GM18858 (cell line): ENCODE measurements around the gene DTX3.
A peak's percentile ranks its signal among the peaks of the same experiment; 100 is the strongest.
"Not testable (repeated sequence)": the region's sequence is repeated elsewhere in the genome, so short reads cannot be mapped to it uniquely, and the experiment has no call there.

Experiments
- ATAC-seq: cut with Tn5 transposase; IDR thresholded peaks from one replicate; pipeline ENCODE4 v1.9.1; 2021; ENCODE audit not compliant: unreplicated experiment

DTX3 gene

GRCh38 chr12:57582440-57582839, 22.2 kb upstream of the DTX3 start:
- no peak for ATAC-seq

- ATAC-seq = peak; percentile 87
Observed at GRCh38 chr12:57583008-57583831, 21.4 kb upstream of the DTX3 start.

- no peak for ATAC-seq
Observed at GRCh38 chr12:57584050-57584449, 20.6 kb upstream of the DTX3 start.

DNA sequence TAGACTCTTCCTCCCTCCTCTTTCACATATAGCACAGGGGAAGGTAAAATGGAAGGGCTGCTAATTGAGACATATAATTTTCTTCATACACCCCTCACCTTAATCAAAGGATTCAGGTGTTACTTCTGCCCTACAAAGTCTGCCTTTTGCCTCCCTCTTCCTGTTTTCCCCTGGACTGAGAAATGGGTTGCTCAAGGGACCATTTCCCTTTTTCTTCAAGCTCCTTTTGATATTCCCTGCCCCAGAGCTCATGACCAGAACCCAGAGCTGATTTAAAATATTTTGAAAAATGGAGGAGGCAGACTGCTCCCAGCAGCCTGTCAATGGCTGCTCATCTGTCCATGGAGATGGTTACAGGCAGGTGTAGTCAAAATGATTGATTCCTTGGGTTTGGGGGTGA, 19.9 kb upstream of the DTX3 start:
- ATAC-seq = no peak

- no peak for ATAC-seq
Observed at GRCh38 chr12:57585156-57585555, 19.5 kb upstream of the DTX3 start.

GRCh38 chr12:57586128-57586527, 18.5 kb upstream of the DTX3 start:
- no peak for ATAC-seq

- ATAC-seq = no peak
Observed at GRCh38 chr12:57586832-57587429, 17.7 kb upstream of the DTX3 start.

- not testable (repeated sequence) for ATAC-seq
Observed at GRCh38 chr12:57588951-57589610, 15.5 kb upstream of the DTX3 start.

DNA sequence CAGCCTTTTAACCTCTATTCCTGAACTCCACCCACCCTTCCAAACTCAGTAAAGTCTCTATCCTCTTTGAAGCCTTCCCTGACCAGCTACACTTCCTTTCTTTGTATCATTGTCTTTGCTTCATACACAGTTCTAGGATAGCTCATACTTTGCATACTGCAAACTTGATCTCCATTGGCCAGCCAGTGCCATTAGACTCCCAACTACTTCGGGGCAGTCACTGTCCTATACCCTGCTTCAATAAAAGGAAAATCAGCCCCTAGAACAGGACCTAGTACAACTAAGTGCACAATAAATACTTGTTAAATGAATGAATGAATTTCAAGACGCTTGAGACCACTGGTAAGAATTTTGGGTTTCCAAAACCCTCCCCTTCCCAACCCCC, 14.2 kb upstream of the DTX3 start:
- no peak for ATAC-seq

- ATAC-seq = peak; percentile 81
Observed at GRCh38 chr12:57590864-57591781, 13.5 kb upstream of the DTX3 start, which contains the start of gene PIP4K2C. PIP4K2C (plus strand) TSS chr12:57591192; CDS start chr12:57591290, 98 bp downstream.

- ATAC-seq = no peak
Observed at GRCh38 chr12:57591782-57592325, 12.8 kb upstream of the DTX3 start.

DNA sequence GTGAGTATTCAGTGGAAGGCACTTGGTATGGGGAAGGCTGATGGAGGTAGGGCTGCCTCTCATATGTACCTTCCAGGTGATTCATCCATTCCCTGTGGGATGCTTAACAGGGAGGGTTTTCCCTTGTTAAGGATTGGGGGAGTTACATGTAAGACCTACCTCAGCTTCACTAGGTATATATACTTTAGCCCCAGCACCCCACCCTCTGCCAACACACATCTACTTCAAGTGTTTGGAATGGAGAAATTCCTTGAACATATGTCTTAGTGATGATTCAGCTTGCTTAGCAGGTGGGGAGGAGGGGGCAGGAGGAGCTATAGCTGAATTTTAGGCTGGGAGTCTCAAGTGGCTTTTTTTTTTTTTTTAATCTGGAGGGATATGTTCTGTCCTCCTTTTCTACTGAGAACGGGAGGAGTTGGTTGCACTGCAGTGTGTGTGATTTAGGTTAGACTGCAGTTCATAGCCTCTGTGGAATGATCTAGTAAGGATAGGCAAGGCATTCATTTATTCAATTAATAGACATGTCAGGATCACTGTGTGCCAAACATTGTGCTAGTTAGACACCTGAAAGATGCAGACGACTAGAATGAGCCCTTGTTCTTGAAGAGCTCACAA, 12.0 kb upstream of the DTX3 start:
- no peak for ATAC-seq

DNA sequence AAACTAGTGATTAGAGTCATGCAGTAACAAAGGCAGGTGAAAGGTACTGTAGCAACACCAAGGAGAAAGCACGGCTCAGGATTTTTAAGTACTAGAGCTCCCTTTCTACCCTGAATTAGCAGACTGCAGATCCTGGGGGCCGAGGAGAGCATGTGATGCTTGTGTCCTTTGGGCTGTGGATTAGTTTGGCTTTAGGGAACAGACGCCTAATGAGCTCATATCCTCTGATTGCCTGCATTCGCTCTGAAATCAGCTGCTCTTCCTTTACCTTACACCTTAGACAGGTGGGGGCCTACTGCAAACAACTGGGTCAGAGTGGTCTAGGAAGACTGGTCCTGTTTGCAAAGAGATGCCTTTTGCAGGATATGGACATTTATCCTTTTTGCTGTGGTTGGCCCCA, 11.4 kb upstream of the DTX3 start:
- no peak for ATAC-seq

- no peak for ATAC-seq
Observed at GRCh38 chr12:57600395-57600794, 4.2 kb upstream of the DTX3 start.

- ATAC-seq = no peak
Observed at GRCh38 chr12:57602544-57602943, 2.1 kb upstream of the DTX3 start.

DNA sequence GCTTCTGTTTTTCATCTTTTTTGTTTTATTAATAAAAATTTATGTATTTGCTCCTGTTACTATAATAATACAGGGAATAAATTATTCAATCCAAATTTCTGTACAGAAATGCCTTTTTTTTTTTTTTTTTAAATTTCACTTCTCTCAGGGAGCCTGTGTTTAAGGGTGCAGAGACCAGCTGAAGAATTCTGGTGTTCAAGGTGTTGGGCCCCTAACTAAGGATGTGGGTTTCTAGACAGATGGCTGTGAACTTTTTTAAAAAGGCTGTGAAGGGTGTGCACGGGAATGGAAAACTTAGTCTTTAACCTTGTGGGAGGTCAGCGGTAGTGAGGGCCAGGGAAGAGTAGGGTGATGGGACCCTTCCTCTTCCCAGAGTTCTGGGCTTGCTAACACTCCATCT, 1.3 kb upstream of the DTX3 start:
- no peak for ATAC-seq

DNA sequence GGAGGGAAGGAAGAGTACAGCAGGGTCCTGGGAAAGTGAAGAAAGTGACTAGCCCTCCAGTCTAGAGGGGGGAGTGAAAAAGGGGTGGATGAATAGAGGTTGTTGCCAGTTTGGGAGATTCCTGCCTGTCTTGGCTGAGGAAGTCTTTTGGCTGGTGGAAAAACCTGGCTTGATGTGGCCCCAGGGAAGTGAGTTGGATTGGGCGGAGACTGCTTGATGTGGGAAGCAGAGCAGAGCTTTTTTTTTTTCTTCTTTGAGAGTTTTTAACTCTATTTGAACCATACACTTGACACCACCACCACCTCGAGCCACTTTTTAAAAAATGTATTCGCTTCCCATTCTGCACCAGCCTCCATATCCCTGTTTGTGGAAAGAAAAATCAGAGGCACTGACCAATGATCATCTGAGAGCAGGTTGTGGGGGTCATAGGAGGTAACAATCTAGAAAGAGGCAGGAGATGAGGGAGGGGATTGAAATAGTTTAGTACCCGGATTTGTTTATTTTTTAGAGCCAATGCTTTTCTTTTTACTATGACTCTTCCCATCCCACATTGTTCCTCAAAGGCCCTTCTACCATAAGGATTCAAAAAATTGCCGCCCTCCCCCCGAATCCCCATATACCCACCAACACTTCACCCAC, 690 bp upstream of the DTX3 start:
- ATAC-seq = no peak

DNA sequence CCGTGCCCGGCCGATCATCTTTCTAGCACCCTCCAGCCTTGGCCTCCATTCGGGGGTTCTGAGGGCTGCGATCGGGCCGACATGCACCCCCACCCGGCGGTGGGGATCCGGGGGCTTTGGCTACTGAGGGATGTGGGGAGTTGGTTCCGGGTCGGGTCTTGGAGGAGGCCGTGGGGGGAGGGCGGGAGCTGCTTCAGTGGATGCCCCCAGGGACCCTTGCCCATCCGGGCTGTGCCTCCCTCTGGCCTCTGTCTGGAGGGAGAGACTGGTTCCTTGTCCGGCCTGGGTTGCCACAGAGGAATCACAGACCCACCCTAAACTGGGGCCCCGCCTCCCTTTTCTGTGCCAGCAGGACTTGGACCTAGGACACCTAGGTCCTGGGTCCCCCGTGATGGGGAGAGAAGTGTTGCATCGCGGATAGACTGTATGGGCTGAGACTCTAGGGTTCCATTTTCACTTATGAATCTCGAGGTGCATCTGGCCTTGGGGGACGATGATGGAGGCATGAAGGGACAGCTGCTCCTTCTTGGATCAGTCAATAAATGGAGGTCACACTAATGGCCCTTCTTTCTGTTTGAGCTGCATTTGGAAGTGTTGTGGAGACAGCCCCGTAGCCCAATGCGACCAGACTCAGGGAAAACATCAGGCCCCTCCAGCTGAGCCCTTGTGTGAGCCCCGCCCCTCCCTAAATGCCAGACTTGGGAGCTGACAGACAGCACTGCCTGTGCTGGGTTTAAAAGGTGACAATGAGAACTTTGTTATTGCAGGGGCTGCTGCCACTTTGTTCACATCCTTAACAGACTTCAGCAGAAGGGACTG, 577 bp downstream of the DTX3 start:
- ATAC-seq = no peak

DNA sequence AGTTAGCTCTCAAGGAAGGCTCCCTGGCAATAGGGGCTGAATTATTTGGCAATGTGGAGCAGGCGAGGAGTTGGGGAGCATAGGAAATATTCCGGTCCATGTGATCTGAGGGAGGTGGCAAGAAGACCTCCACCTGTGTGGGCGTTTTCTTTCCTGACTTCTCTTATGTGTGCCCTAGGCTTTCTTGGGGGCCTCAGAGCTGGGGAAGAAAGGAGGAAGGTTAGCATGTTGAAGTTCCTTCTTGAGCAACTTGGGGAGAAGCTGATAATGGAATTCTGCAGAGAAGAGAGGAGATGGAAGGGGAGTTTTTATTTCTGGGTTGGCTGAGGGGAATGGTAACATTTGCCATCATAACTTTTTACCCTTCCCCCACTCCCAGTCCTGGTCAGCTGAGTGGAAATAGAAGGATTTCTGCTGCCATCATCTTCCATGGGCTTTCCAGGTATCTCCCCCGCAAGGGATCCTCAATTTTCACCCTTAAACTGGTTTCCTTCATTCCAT, 1.2 kb downstream of the DTX3 start:
- ATAC-seq = no peak
